HepG2 (cell line): ENCODE results near the gene CCDC183. TPM values are rescaled to one million over a fixed set of nuclear protein-coding genes. Genes with fewer than 3 reads are reported as not detected.

ENCODE experiments used
- ZNF3 ChIP-seq: IDR thresholded peaks from 2 replicates; pipeline ENCODE4 v1.7.0; 2017; ENCODE audit warnings: inconsistent platforms
- ZNF318 ChIP-seq: sonication (generic); formaldehyde crosslinking; IDR thresholded peaks from 2 replicates; pipeline ENCODE4 v1.4.0; 2020; ENCODE audit warnings: mild to moderate bottlenecking, missing genetic modification reagents
- ZNF660 ChIP-seq: sonication (generic); formaldehyde crosslinking; IDR thresholded peaks from 2 replicates; pipeline ENCODE4 v1.5.1; 2020; ENCODE audit warnings: mild to moderate bottlenecking, low read depth, missing genetic modification reagents, borderline replicate concordance
- polyA plus RNA-seq, 8 experiments: library from polyadenylated mRNA; depleted of rRNA in 3 of 8; stranded (reverse) in 7 of 8; unstranded in 1 of 8; fragments of >200 nt; fragmentation: Illumina TruSeq in 4 of 8; extraction: Trizol in 4 of 8; gene quantifications; 2 replicates each; pipeline versions ENCODE4 v1.2.1 to v1.2.3, GENCODE V29; 2011 to 2016; ENCODE audit warnings: low read depth in 4 of 8, missing spikeins in 1 of 8, mixed read lengths in 1 of 8; ENCODE audit not compliant: insufficient read depth in 1 of 8
- total RNA-seq, 5 experiments: library from RNA; depleted of rRNA; stranded (reverse); fragments of >200 nt; fragmentation: Illumina TruSeq; extraction: Trizol; gene quantifications; 2 replicates each; pipeline ENCODE4 v1.2.3, GENCODE V29; 2016; ENCODE audit warnings: low read depth in 1 of 5

The CCDC183 gene
- total and polyA plus RNA-seq, 2 of the 13 experiments (the other 11 are each of a cell fraction or from before 2014, with no cell fraction given) = 5.0 to 66.4 TPM

DNA sequence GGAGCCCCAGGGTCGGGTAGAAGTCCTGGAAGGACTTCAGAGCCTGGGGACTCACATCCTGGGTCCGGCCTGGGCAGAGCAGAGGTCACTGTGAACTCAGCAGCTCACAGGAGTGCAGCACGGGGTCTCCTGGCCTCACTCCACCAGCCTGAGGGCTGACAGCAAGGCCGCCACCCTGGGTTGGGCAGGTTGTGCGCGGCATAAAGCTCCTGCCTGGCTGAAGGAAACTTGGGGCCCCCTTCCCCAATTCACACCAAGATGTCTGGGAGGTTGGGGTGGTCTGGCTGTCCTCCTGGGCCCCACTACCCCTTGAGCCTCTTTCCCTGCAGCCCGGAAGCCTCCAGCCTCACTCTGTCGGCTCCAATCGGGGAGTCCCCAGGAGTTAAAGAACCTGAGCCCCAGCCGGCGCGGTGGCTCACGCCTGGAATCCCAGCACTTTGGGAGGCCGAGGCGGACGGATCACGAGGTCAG, 33.9 kb upstream of the CCDC183 start (continued):
- TF ChIP-seq ZNF660 (CRISPR knock-in tag) (no peak), ZNF3 (no peak), ZNF318 (no peak)
